GM19397 (cell line): ENCODE measurements around the gene MRI1.
A peak's percentile ranks its signal among the peaks of the same experiment; 100 is the strongest.
"Not testable (repeated sequence)": the region's sequence is repeated elsewhere in the genome, so short reads cannot be mapped to it uniquely, and the experiment has no call there.

Source experiments
- ATAC-seq: cut with Tn5 transposase; IDR thresholded peaks from one replicate; pipeline ENCODE4 v1.9.1; 2021; ENCODE audit warnings: mild to moderate bottlenecking, moderate library complexity; ENCODE audit not compliant: unreplicated experiment

MRI1 gene

DNA sequence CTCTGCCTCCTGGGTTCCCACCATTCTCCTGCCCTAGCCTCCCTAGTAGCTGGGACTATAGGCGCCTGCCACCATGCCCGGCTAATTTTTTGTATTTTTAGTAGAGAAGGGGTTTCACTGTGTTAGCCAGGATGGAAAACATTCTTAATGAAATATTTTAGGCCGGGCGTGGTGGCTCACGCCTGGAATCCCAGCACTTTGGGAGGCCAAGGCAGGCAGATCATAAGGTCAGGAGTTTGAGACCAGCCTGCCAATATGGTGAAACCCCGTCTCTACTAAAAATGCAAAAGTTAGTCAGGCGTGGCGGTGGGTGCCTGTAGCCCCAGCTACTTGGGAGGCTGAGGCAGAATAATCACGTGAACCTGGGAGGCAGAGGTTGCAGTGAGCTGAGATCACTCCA is 29.0 kb downstream of the MRI1 start:
- ATAC-seq = not testable (repeated sequence)

DNA sequence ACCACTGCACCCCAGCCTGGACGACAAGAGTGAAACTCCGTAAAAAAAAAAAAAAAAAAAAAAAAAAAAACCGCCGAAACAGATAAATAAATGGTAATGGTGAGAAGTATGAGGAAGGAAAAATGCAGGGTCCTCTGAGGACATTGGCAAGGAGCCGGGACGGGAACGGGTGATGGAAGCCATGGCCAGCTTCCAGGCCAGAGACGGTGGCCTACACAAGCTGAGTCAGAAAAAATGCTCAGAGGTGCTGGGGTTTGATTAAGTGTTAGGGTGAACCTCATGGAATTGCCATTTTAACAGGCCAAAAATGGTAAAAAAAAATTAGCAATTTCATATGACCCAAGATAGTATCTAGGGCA is 30.1 kb downstream of the MRI1 start:
- ATAC-seq = no peak

DNA sequence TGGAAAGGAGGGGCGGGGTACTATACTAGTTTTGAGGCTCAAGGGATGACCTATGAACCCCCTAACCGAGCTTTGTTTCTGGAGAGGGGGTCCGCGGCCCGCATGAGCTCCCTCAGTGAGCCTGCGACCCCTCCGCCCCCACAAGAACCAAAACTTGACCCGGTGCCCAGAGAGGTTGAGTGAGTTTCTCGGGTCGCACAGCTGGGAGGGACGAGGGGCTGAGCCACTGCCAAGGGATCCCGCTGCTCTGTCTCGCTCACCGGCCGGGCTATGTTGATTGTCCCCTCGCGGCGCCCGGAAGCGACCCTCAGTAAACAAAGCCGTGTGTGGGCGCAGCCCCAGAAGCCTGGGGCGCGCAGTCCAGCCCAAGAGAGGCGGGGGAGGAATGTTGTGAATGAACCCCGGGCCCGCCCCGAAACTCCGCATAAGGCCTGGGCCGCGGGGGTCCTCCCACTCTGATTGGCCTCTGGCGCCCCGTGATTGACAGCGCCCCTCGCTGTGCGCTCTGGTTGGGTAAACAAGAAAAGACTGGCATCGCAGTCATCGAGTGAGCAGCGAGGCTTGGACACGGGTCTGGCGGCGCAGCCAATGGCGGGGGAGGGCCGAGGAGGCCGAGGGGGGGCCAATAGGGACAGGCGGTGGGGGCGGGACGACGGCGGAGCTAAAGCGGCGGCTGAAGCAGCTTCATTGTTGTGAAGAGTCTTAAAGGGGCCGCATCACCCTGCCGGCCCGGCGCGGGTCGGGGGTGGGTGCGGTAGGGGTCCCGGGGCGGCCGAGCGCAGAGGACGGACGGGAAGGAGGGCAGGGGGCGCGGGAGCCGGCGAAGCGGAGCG is 30.7 kb downstream of the MRI1 start, which contains the start of gene ZSWIM4:
TSS of gene ZSWIM4 (plus strand) at position 687 of the 833 bp plus-strand sequence. CDS start 206 bp downstream, outside the sequence.
- ATAC-seq = peak; percentile 93

DNA sequence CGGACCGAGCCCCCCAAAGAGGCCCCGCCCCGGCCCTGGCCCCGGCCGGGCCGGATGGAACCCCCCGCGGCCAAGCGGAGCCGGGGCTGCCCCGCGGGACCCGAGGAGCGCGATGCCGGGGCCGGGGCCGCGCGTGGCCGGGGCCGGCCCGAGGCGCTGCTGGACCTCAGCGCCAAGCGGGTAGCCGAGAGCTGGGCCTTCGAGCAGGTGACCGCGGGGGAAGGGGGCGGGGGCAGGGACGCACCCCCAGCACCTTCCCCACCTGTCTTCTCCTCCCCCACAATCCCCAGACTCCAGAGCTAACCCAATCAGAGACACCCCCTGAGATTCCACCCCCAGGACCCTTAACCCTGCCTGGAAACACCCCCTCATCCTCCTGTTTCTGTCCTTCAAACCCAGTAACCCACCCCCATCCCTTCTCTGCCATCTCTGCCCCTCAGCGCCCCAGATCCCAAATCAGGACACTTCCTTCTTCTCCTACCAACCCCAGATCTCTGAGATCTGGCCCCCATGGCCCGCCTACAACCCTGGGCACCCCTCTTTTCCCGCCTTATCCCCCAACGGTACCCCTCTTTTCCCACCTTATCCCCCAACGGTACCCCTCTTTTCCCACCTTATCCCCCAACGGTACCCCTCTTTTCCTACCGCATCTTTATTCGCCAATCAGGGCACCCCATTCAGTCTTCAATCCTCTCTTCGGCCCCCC is 31.4 kb downstream of the MRI1 start:
- ATAC-seq = peak; percentile 44

DNA sequence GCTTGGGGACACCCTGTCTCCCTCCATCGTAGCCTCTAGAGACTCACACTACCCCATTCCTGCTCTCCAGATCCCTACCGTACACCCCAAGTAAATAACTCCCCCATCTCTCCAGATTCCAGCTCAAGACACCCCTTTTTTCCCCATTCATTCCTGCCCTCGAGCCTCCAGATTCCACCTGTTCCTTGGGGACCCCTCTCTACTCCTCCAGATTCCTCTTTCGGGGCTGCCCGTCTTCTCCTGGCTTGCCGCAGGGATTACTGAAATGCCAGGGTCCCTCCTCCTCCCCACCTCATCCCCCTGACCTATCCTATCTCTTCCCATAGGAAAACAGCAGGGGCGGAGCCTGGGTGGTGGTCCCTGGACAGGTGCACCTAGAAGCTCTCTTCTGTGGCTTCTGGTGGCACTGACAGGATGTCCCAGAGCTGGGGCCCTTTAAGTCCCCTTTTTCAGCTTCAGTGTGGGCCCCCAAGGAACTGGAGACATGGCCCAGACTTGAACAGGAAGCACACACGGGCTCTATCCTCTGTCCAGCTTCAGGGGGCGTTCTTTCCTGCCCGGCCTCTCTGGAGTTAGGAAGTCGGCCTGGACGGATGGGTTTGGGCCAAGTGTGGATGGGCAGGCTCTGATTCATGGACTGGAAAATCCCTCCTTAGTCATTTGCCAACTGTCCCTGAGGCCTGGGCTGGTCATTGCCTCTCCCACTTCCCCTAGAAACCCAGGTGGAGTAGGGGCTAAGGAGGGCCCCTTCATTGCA is 32.2 kb downstream of the MRI1 start:
- no peak for ATAC-seq

DNA sequence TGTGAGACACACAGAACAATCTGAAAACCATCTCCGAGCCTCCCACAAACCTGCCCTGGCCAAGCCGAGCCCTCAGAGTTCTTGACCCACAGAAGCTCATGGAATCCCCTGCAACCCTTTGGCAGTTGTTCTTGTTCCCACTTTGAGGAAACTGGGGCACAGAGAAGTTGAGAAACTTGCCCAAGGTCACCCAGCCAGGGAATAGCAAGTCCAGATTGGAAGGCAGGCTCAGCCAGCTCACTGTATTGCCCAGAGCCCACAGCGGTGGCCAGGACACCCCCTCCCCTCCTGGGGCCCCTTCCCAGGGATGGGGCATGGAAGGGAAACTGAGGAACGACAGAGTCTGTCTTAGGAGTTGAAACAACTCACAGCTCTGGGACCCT is 32.7 kb downstream of the MRI1 start:
- no peak for ATAC-seq

DNA sequence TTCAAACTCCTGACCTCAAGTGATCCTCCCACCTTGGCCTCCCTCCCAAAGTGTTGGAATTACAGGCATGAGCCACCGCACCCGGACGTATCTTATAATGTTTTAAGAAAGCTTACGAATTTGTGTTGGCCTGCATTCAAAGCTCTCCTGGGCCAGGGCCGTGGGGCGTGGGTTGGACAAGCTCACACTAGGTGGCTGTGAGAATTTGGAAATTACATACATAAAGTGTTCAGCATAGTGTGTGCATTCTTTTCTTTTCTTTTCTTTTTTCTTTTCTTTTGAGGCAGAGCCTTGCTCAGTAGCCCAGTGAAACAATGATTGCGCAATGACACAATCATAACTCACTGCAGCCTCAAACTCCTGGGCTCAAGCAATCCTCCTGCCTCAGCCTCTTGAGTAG is 33.5 kb downstream of the MRI1 start:
- ATAC-seq = no peak

DNA sequence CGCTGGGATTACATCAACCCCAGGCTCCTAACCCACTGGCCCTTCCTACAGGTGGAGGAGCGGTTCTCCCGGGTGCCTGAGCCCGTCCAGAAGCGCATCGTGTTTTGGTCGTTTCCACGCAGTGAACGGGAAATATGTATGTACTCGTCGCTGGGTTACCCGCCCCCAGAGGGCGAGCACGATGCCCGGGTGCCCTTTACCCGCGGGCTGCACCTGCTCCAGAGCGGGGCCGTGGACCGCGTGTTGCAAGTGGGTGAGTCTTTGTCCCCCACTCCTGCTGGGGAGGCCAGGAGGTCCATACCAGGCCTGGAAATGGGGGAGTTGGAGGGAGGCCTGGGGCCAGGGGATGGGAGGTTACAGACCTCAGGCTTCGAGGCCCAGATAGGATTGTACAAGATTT is 35.3 kb downstream of the MRI1 start:
- no peak for ATAC-seq

DNA sequence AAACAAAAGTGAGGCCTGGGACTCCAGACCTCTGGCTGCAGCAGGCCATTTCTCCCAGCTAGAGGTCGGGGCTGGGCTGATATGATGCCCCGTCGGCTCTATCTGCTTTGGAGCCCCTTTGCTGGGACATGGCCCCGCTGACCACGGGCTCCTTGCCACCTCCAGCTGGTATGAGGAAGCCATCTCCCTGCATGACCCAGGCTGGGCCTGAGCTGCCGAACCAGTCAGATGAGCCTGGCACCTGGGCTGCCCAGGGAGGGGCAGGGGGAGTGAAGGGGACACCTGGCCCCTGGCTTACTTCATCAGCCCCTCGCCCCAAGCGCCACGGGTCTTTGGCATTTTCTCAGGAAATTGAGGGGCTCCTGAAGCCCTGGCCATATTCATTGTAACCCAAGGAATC is 38.7 kb downstream of the MRI1 start:
- no peak for ATAC-seq

DNA sequence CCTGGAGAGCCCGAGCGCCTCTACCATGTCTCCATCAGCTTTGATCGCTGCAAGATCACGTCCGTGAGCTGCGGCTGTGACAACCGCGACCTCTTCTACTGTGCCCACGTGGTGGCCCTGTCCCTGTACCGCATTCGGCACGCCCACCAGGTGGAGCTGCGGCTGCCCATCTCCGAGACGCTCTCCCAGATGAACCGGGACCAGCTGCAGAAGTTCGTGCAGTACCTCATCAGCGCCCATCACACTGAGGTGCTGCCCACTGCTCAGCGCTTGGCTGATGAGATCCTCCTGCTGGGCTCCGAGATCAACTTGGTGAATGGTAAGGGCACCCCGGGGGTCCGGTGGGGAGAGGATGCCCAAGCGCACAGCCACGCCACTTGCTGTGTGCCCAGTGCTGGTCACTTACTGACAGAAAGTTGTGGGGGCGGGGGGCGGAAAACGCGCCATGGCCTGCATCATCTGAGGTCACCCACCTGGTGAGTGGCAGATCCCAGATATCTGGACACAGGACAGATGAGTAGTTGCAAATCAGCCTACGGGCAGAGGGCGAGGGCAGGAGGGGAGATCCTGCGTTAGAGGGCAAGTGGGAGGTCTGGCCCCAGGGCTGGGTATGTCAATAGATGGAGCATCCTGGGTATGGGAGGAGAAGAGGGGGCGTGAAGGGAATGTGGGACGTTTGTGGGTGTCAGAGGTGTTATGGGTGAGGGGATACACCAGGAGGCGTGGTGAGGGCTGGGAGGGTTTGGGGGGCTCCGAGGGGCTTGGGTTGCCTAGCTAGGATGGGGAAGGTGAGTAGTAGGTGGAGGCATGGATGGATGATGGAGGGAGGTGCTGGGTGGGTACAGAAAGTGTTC is 40.7 kb downstream of the MRI1 start:
- no peak for ATAC-seq

DNA sequence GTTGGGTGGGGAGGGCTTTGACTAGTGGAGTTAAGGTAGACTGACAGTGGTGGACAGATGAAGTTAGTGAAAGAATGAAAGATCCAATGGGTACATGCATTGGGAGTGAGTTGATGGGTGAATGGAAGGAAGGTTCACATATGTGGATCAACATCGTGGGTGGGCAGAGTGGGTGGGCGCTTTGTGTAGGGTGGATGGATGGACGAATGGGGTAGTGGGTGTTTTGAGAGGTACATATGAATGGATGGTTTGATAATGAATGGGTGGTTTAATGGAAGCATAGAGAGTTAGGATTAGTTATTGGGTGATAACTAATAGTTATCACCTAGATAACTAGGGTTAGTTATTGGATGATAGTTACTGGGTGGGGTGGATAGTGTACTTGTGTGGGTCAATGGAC is 42.4 kb downstream of the MRI1 start:
- ATAC-seq = no peak

DNA sequence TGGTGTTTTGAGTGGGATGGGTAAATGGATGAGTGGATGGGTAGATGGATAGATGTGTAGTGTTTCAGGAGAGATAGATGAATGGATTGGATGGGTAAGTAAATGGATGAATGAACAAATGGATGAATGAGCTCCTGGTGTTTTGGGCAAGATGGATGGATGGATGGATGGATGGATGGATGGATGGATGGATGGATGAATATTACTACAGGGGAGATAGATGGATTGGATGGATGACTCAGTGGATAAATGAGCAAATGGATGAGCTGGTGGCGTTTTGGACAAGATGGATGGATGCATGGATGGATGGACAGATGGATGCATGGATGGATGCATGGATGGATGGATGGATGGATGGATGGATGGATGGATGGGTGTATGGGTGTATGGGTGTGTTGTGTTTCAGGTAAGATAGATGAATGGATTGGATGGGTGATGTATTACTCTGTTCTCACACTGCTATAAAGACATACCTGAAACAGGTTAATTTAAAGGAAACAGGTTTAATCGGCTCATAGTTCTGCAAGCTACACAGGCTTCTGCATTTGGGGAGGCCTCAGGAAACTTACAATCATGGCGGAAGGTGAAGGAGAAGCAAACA is 43.2 kb downstream of the MRI1 start:
- no peak for ATAC-seq

DNA sequence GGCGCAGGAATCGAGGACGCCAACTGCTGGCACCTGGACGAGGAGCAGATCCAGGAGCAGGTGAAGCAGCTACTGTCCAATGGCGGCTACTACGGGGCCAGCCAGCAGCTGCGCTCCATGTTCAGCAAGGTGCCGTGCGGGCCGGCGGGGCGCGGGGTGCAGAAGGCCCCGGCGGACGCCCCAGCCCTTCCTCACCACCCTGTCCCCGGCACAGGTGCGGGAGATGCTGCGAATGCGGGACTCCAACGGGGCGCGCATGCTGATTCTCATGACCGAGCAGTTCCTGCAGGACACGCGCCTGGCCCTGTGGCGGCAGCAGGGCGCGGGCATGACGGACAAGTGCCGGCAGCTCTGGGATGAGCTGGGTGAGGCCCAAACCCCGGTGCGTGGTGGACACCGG is 44.5 kb downstream of the MRI1 start:
- no peak for ATAC-seq

DNA sequence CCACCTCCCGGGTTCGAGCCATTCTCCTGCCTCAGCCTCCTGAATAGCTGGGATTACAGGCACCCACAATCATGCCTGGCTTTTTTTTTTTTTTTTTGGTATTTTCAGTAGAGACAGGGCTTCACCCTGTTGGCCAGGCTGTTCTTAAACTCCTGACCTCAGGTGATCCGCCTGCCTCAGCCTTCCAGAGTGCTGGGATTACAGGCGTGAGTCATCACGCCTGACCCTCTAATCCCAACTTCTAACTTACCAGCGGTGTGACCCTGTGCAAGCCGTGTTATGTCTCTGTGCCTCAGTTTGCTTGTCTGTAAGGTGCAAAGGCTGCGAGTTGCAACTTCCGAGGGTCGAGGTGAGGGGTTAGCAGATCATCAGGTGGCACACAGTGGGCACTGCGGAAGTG is 48.2 kb downstream of the MRI1 start:
- ATAC-seq = no peak

DNA sequence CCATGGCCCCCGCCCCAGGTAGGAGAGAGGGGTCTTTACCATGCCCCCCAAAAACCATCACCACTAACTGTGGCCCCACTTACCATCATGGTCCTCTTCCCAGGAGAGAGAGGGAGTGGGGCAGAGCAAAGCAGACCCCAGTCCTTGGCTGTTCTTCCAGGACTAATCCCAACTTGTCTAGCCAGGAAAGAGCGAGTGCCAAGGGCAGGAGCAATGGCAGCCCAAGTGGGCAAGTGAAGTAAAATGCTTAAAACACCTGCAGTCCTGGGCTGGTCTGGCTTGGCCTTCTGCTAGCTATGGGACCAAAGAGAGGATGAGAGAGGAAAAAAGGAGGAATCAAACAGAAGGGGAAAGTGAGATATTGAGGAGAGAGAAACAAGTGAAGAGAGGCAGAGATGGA is 48.8 kb downstream of the MRI1 start:
- no peak for ATAC-seq

DNA sequence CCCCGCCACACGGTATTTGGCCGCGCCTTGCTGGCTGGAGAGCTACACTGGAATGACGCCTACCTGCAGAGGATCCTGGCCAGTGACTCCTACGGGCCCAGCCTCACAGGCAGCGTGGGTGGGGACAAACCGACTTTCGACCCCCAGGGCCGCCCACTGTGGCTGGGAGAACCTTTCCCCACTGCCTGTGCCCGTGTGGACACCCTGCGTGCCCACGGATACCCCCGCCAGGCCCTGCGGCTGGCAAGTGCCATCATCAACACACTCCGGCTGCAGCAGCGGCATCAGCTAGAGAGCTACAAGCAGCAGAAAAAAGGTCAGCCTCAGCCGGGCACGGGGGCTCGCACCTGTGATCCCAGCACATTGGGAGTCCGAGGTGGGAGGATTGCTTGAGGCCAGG is 50.2 kb downstream of the MRI1 start:
- ATAC-seq = no peak

DNA sequence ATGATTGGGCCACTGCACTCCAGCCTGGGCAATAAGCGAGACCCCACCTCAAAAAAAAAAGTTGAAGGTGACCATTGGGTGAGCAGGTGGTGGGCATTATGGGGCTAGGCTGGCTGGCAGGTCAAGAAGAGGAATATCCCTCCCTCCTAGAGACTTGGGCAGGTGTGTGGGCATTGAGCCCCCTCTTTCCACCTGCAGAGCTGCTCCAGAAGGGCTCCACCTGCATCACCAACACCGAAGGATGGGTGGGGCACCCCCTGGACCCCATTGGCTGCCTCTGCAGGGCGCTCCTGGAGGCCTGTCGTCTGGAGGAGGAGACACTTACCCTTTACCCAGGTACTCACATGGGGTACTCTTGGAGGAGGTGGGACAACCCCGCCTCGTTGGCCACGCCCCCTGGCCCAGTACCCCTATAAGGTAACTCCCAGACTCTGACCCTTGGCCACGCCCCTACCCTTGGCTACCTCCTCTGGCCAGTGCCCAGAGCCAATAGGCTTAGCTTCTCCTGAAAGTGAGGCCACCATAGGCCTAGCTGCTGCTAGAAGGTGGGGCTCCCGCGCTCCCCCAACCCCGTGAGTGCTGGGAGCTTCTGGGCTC is 52.8 kb downstream of the MRI1 start:
- ATAC-seq = no peak

DNA sequence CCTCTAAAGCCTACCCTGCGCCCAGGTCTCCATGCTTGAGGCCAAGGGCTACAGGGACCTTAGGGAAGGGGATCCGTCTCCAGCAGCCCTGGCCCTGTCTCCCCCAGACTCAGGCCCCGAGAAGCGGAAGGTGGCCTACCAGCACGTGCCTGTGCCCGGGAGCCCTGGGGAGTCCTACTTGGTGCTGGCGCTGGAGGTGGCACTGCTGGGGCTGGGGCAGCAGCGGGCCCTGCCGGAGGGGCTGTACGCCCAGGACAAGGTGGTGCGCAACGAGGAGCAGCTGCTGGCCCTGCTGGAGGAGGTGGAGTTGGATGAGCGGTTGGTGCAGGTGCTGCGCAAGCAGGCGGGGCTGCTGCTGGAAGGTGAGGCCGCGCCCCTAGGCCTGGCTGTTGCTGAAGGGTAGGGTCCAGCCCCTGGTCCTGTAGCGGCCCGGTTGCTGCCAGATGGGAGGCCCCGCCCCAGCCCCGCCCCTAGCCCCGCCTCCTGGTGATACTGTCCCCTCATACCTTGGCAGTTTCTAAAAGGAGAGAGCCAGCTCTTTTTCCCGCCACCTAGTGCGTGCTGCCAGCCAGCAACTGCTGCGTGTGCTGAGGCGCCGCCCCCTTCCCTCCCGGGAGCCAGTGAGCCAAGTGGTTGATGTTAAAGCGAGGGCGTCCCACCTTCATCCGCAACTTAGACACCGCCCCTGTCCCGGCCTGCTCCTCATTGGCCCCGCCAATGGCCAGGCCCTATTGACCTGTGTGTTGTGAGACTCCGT is 53.5 kb downstream of the MRI1 start:
- ATAC-seq = no peak

DNA sequence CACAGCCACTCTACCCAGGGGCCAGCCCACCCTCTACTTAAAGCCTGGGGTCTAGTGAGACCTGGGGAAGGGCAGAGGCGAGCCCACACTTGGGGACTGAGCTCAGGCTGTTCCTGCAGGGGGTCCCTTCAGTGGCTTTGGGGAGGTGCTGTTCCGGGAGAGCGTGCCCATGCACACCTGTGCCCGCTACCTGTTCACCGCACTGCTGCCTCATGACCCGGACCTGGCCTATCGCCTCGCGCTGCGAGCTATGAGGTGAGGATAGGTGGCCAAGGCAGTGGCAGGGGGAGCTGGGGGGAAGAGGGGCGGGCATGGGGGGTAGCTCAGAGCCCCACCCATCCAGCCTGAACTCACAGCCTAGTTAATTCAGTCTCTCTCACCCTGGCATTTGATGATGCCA is 54.9 kb downstream of the MRI1 start:
- ATAC-seq = no peak
